Putamen (tissue), 1 donor: ENCODE measurements around the gene IQSEC1.
"Not testable (repeated sequence)": the region's sequence is repeated elsewhere in the genome, so short reads cannot be mapped to it uniquely, and the experiment has no call there.

Source experiments
- DNase-seq: peaks from one replicate; pipeline ENCODE4 v3.0.0-alpha.2; 2016; ENCODE audit warnings: low spot score

The IQSEC1 gene

GRCh38 chr3:12875857-12876836 lies 197.1 kb downstream of the IQSEC1 start:
- DNase-seq: no peak

- DNase-seq: no peak
These were observed 201.7 kb downstream of the IQSEC1 start for GRCh38 chr3:12871404-12871983.

- DNase-seq: no peak
These were observed 202.3 kb downstream of the IQSEC1 start for GRCh38 chr3:12870942-12871341.

- DNase-seq: no peak
These were observed 204.1 kb downstream of the IQSEC1 start for GRCh38 chr3:12869035-12869621.

- peak; percentile 84 for DNase-seq
These were observed 204.9 kb downstream of the IQSEC1 start for GRCh38 chr3:12868039-12869034.

GRCh38 chr3:12866836-12867235 lies 206.4 kb downstream of the IQSEC1 start:
- no peak for DNase-seq

- no peak for DNase-seq
These were observed 208.0 kb downstream of the IQSEC1 start for GRCh38 chr3:12865271-12865670.

- DNase-seq: no peak
These were observed 210.8 kb downstream of the IQSEC1 start for GRCh38 chr3:12862387-12862786.

GRCh38 chr3:12861611-12862010 lies 211.6 kb downstream of the IQSEC1 start:
- DNase-seq: no peak

GRCh38 chr3:12859840-12860239 lies 213.4 kb downstream of the IQSEC1 start:
- DNase-seq: no peak

GRCh38 chr3:12856626-12857025 lies 216.6 kb downstream of the IQSEC1 start:
- no peak for DNase-seq

- no peak for DNase-seq
These were observed 218.7 kb downstream of the IQSEC1 start for GRCh38 chr3:12854565-12854964.

GRCh38 chr3:12853847-12854246 lies 219.4 kb downstream of the IQSEC1 start:
- not testable (repeated sequence) for DNase-seq

- DNase-seq: no peak
These were observed 221.0 kb downstream of the IQSEC1 start for GRCh38 chr3:12852201-12852600.
